B cell (primary cell): Measurements from ENCODE around the gene NOXA1. TPM values are rescaled to one million over a fixed set of nuclear protein-coding genes. Genes with fewer than 3 reads are reported as not detected.

Experiments used
- ATAC-seq: fragments of 200-7000 bp; cut with Tn5 transposase; one replicate; pipeline ENCODE4 v1.10.0; 2021; ENCODE audit warnings: low read depth, mild to moderate bottlenecking, moderate number of reproducible peaks, moderate library complexity
- CTCF ChIA-PET: fragments of 350-600 bp; sonication (Branson Sonifier 250); formaldehyde crosslinking; loops from one replicate; lab custom pipeline; 2021; ENCODE audit warnings: antibody characterized with exemption, inconsistent platforms; lab: Charles Lee
- POLR2A ChIA-PET: fragments of 350-600 bp; sonication (Branson Sonifier 250); formaldehyde crosslinking; loops from one replicate; lab custom pipeline; 2021; ENCODE audit warnings: antibody characterized with exemption; lab: Charles Lee
- DNase-seq: peaks from one replicate; pipeline ENCODE4 v3.0.0; 2013
- H2AFZ ChIP-seq: 2 replicates; pipeline ENCODE4 v1.6.1; 2012; ENCODE audit warnings: mild to moderate bottlenecking, low read depth, low read length; ENCODE audit not compliant: insufficient read depth, poor library complexity, severe bottlenecking
- H3K27ac ChIP-seq, 2 donors: 1 replicate in 1 of 2; 2 replicates in 1 of 2; pipeline ENCODE4 v1.5.1; 2012 to 2013; ENCODE audit warnings: low read length in 2 of 2, mild to moderate bottlenecking in 2 of 2, moderate library complexity in 1 of 2
- H3K27me3 ChIP-seq, 4 experiments: fragments of 200-600 bp in 1 of 4; sonication (generic) in 1 of 4; replicated peaks in 1 of 4; 1 replicate in 2 of 4; 2 replicates in 2 of 4; pipeline versions ENCODE4 v1.6.1 to v1.7.0; 2013 to 2016; ENCODE audit warnings: low read length in 3 of 4, mild to moderate bottlenecking in 2 of 4, mixed read lengths in 1 of 4, moderate library complexity in 1 of 4; ENCODE audit not compliant: insufficient read depth in 4 of 4, control insufficient read depth in 3 of 4; ENCODE audit errors: control extremely low read depth in 1 of 4
- H3K36me3 ChIP-seq, 2 experiments: replicated peaks in 1 of 2; 1 replicate in 1 of 2; 2 replicates in 1 of 2; pipeline versions ENCODE4 v1.6.1 to v1.7.1; 2013; ENCODE audit warnings: low read length in 1 of 2; ENCODE audit not compliant: insufficient read depth in 2 of 2, control insufficient read depth in 1 of 2; ENCODE audit errors: control extremely low read depth in 1 of 2, extremely low read depth in 1 of 2
- H3K4me1 ChIP-seq, 2 donors: fragments of 200-600 bp in 1 of 2; sonication (generic) in 1 of 2; 1 replicate in 1 of 2; 2 replicates in 1 of 2; pipeline versions ENCODE4 v1.5.1 to v1.6.1; 2013 to 2017; ENCODE audit warnings: low read length in 2 of 2; ENCODE audit not compliant: control insufficient read depth in 2 of 2, insufficient read depth in 2 of 2
- H3K4me2 ChIP-seq: replicated peaks from 2 replicates; pipeline ENCODE3; 2012; ENCODE audit warnings: mild to moderate bottlenecking, low read depth, low read length; ENCODE audit not compliant: poor library complexity, severe bottlenecking
- H3K4me3 ChIP-seq, 5 experiments: fragments of 200-600 bp in 1 of 5; sonication (generic) in 1 of 5; 1 replicate in 3 of 5; 2 replicates in 2 of 5; pipeline versions ENCODE4 v1.5.1 to v1.7.0; 2011 to 2016; ENCODE audit warnings: low read length in 4 of 5, mild to moderate bottlenecking in 4 of 5, low read depth in 2 of 5, control low read depth in 1 of 5, moderate library complexity in 1 of 5; ENCODE audit not compliant: insufficient read depth in 1 of 5; ENCODE audit errors: control extremely low read depth in 1 of 5, extremely low read depth in 1 of 5
- H3K79me2 ChIP-seq: fragments of 200-600 bp; sonication (generic); one replicate; pipeline ENCODE4 v1.6.0; 2016; ENCODE audit warnings: low read length; ENCODE audit not compliant: control insufficient read depth, insufficient read depth
- H3K9ac ChIP-seq: fragments of 200-600 bp; sonication (generic); 2 replicates; pipeline ENCODE4 v1.6.1; 2017; ENCODE audit warnings: mild to moderate bottlenecking, low read length, moderate library complexity
- H3K9me3 ChIP-seq, 3 donors: one replicate each; pipeline versions ENCODE4 v1.6.1 to v1.7.1; 2013; ENCODE audit warnings: low read length in 2 of 3; ENCODE audit not compliant: control insufficient read depth in 2 of 3, insufficient read depth in 1 of 3; ENCODE audit errors: control extremely low read depth in 1 of 3
- H4K20me1 ChIP-seq: 2 replicates; pipeline ENCODE4 v1.6.0; 2012; ENCODE audit warnings: mild to moderate bottlenecking, low read length; ENCODE audit not compliant: insufficient read depth, control insufficient read depth, poor library complexity, severe bottlenecking
- H3K27ac Mint-ChIP-seq: one replicate; pipeline ENCODE4 v1.8.0; 2021; ENCODE audit warnings: mixed read lengths
- H3K27me3 Mint-ChIP-seq: one replicate; pipeline ENCODE4 v1.8.0; 2021; ENCODE audit warnings: mixed read lengths
- H3K4me1 Mint-ChIP-seq: one replicate; pipeline ENCODE4 v1.8.0; 2021; ENCODE audit warnings: mixed read lengths
- H3K4me3 Mint-ChIP-seq: one replicate; pipeline ENCODE4 v1.8.0; 2021; ENCODE audit warnings: mixed read lengths
- H3K9me3 Mint-ChIP-seq: one replicate; pipeline ENCODE4 v1.8.0; 2022; ENCODE audit warnings: mixed read lengths; ENCODE audit not compliant: insufficient read depth
- CTCF ChIP-seq: fragments of 200-600 bp; IDR thresholded peaks from one replicate; pipeline ENCODE4 v1.8.0; 2022; ENCODE audit warnings: antibody characterized with exemption, mild to moderate bottlenecking
- EZH2 ChIP-seq: IDR thresholded peaks from 2 replicates; pipeline ENCODE4 v1.6.1; 2012; ENCODE audit warnings: borderline replicate concordance, low read depth, mild to moderate bottlenecking, moderate library complexity, low read length; ENCODE audit not compliant: insufficient read depth, poor library complexity, severe bottlenecking
- WGBS: methylation state at CpG from one replicate; pipeline ENCODE4 v1.1.5; 2013; ENCODE audit warnings: missing lambda C conversion rate; ENCODE audit not compliant: insufficient coverage; 5-methylcytosine and 5-hydroxymethylcytosine counted together
- intact Hi-C: fragments of 100-400 bp; cut with micrococcal nuclease; formaldehyde crosslinking; loops from one replicate; pipeline ENCODE4 v1.10.0; 2022
- polyA plus RNA-seq: library from polyadenylated mRNA; depleted of rRNA; stranded (reverse); fragments of >200 nt; gene quantifications from 2 replicates; pipeline ENCODE4 v1.2.3, GENCODE V29; 2012
- total RNA-seq, 2 donors: library from RNA; stranded (reverse); fragments of 120-200 nt in 1 of 2; gene quantifications; 1 replicate in 1 of 2; 2 replicates in 1 of 2; pipeline versions ENCODE4 v1.2.3 to v1.2.4, GENCODE V29; 2013 to 2022

The NOXA1 gene
- total and polyA plus RNA-seq, 2 donors (not counting 1 experiment from before 2014, with no cell fraction given), result 5.7 to 7.7 TPM

DNA sequence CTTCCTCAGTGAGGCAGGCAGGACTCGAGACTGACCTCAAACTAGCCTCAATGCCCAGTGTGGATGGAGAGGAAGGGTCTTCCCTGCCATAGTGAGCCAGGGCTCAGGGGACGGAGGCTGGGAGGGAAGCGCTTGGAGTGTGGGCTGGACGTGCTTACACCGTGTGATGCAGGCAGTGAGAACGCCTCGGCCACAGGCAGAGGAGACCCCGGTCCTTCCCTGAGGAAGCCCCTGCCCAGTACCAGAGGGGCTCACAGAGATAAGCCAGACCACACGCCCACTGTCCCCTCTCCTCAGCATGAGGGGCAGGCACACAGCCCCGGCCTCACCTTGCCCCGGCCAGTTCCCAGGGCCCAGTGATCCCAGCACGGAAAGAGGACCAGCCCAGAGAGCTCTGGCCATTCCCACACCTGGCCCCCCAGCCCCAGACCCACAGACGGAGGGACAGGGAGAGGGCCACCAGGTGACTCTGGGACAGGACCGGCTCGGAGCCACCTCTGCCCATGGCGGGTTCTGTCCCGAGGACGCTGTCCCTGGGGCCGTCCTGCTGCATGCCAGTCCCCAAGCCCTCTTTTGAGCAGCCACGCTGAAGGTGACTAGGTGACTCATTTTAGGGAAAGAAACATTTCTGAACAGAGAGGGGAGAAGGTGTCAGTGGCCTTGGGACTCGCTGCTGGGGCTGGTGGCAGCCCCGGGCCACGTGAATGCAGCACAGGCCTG, 42.0 kb downstream of the NOXA1 start:
- no peaks in the 10 kb centered on the region for H3K79me2 ChIP-seq
- H4K20me1 ChIP-seq, result no peaks in the 10 kb centered on the region
- 97% methylated on average over 21 of the region's 23 CpGs for WGBS
- no peak overlapping the region for H3K9ac ChIP-seq
- peaks cover 0 to 4% (median 0%) of the 10 kb centered on the region in 3 donors for H3K9me3 ChIP-seq
- no peak overlapping the region for H3K27ac Mint-ChIP-seq
- no peak overlapping the region for H3K4me2 ChIP-seq
- H3K4me3 ChIP-seq, result no peak overlapping the region
- no peak overlapping the region for H3K4me3 Mint-ChIP-seq
- H3K4me1 ChIP-seq, result peaks cover 22 to 25% of the 10 kb centered on the region in 2 donors
- peaks cover 12% of the 10 kb centered on the region for H3K4me1 Mint-ChIP-seq
- H2AFZ ChIP-seq, result no peak overlapping the region
- intact Hi-C loops, result no loop called here
- no peaks in the 10 kb centered on the region for H3K36me3 ChIP-seq
- DNase-seq (no peak), ATAC-seq (no peak)
- TF ChIP-seq CTCF (no peak), EZH2 (no peak)
- ChIA-PET POLR2A (interaction anchor here (0.6 kb wide), 1 partner anchor 487 kb away, joined by 3 read pairs; no protein-coding TSS in a partner anchor), CTCF (no interaction called here)
- H3K27ac ChIP-seq, result no peak overlapping the region
- no peaks in the 10 kb centered on the region for H3K9me3 Mint-ChIP-seq
- no peaks in the 10 kb centered on the region for H3K27me3 Mint-ChIP-seq
- H3K27me3 ChIP-seq, result no peaks in the 10 kb centered on the region

GRCh38 chr9:137465720-137466388, 42.7 kb downstream of the NOXA1 start:
- no peak for DNase-seq
- H3K36me3 ChIP-seq, result no peaks in the 10 kb centered on the region
- H3K4me3 Mint-ChIP-seq, result no peak overlapping the region
- no peak overlapping the region for H3K4me2 ChIP-seq
- H3K4me1 ChIP-seq, result peaks cover 18 to 19% of the 10 kb centered on the region in 2 donors
- H3K9me3 Mint-ChIP-seq, result no peaks in the 10 kb centered on the region
- H4K20me1 ChIP-seq, result no peaks in the 10 kb centered on the region
- H3K4me3 ChIP-seq, result no peak overlapping the region
- no peaks in the 10 kb centered on the region for H3K79me2 ChIP-seq
- H3K4me1 Mint-ChIP-seq, result peaks cover 15% of the 10 kb centered on the region
- H3K9ac ChIP-seq, result no peak overlapping the region
- no peak overlapping the region for H3K27ac Mint-ChIP-seq
- intact Hi-C loops, result no loop called here
- ChIA-PET POLR2A (no interaction called here), CTCF (no interaction called here)
- no peak overlapping the region for H2AFZ ChIP-seq
- H3K27me3 Mint-ChIP-seq, result no peaks in the 10 kb centered on the region
- ATAC-seq, result no peak
- TF ChIP-seq EZH2 (no peak), CTCF (no peak)
- no peaks in the 10 kb centered on the region for H3K27me3 ChIP-seq
- WGBS, result 97% methylated on average over 23 of the region's 23 CpGs
- H3K27ac ChIP-seq, result no peak overlapping the region
- H3K9me3 ChIP-seq, result peaks cover 0 to 4% (median 0%) of the 10 kb centered on the region in 3 donors
